ENCODE measurements around the gene RHEBL1. TPM values are rescaled to one million over a fixed set of nuclear protein-coding genes. Genes with fewer than 3 reads are reported as not detected.
"Not testable (repeated sequence)": the region's sequence is repeated elsewhere in the genome, so short reads cannot be mapped to it uniquely, and the experiment has no call there.

The RHEBL1 gene
- total RNA-seq, 1 experiment from 2014 or later, result 8.8 TPM

GRCh38 chr12:49066120-49066519 lies 3.7 kb downstream of the RHEBL1 start:
- no peaks in the 10 kb centered on the region for H3K27me3 ChIP-seq
- no peaks in the 10 kb centered on the region for H3K9me3 ChIP-seq (replicated peaks)
- H3K4me3 ChIP-seq, result no peak overlapping the region
- no peak for DNase-seq
- H3K27ac ChIP-seq, result no peak overlapping the region
- H3K4me1 ChIP-seq, result peaks cover 4% of the 10 kb centered on the region; the same call in 1 of the 2 replicates
- no peaks in the 10 kb centered on the region for H3K36me3 ChIP-seq

DNA sequence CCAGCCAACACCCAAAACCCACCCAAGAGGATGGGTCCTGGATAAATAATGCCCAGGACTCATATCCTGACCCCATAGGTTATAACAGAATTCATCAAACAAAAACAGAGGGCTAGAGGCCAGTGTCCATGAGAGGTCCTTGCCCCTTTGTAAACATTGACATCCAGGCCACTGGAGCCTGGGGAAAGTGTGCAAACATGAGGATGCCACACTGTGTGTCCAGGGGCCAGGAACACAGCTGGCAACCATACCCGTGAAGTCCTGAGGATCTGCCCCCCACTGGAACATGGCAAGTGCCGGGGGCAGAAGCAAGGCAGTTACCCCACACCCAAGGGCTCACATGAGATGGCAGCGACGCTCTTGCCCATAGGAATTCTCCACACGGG lies 5.0 kb downstream of the RHEBL1 start:
- Histone ChIP-seq H3K27me3 (no peaks in the 10 kb centered on the region), H3K4me1 (no peaks in the 10 kb centered on the region), H3K27ac (no peak overlapping the region), H3K4me3 (no peak overlapping the region), H3K36me3 (no peaks in the 10 kb centered on the region), H3K9me3 (replicated peaks) (no peaks in the 10 kb centered on the region)
- no peak for DNase-seq

- not testable (repeated sequence) for H3K36me3 ChIP-seq; H3K9me3 ChIP-seq (replicated peaks); H3K27me3 ChIP-seq; H3K27ac ChIP-seq; DNase-seq; H3K4me3 ChIP-seq
- peaks cover 15% of the 10 kb centered on the region for H3K4me1 ChIP-seq
Measured at GRCh38 chr12:49061916-49062315, 7.9 kb downstream of the RHEBL1 start.

DNA sequence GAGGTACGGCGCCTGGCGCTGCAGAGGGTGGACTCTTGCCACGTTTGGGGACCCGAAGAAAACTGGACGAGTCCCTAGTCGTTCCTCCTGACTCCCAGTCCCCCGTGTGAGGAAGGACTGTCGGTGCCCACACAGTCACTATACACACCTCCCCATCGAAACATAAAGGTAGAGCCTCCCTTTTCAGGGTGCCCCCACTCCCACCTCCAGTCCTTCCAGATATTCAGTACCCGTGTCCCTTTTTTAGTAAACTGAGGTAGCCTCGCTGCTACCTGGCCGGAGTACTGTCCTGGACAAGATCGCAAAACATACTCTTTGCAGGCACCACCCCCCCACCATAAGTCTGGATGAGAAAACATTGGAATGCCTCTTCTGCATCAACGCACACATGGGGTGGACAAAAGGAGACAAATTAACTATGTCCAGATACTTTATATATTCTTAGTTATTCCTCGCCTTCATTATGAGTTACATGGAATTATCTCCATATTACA lies 8.6 kb downstream of the RHEBL1 start:
- Histone ChIP-seq H3K27me3 (no peaks in the 10 kb centered on the region), H3K36me3 (no peaks in the 10 kb centered on the region), H3K9me3 (replicated peaks) (no peaks in the 10 kb centered on the region), H3K4me1 (peaks cover 22% of the 10 kb centered on the region), H3K4me3 (peak overlapping the region; percentile 95), H3K27ac (peak overlapping the region; percentile 94)
- no peak for DNase-seq

DNA sequence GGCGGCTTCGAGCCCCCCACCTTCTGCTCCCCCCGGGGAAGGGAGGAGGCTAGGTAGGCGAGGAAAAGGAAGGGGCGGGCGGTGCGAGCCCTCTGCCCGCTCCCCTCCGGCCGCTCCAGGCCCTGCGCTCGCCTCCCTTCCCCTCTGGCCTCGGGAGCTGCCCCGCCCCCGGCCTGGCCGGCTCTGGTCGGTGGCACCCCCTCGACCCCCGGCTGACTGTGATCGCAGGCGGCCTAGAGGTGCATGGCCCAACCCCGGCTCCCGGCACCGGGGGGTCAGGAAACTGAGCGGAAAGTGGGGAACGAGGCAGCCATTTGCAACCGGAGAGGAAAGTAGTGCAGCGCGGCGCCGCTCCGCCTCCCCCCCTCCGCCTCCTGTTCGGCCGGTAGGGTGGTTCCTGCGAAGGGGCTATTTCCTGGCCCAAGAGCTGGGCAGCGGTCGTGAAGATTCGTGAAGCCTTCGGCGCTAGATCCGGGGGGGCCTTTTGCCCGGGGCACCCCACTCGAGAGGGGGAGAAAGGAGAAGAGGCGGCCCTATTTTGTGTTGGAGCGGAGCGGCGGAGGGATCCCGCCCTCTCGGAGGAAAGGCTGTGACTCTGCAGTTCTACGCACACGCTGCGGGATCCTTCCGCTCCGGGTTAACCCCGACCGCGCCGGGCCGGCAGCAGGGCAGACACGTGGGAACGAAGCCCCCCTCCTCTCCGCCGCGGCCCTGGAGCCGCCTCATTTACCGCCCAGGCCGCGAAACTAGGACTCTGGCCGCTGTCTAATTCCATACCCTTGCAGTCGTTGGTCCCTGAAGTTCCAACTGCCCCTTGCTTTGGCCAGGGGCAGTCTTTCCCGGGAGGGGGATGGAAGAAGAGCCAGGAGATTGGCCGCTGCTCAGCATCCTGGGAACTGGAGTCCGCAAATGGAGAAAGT lies 9.3 kb downstream of the RHEBL1 start, which contains the start of gene KMT2D:
KMT2D (minus strand) TSS at position 558 of the 920 bp plus-strand sequence. CDS start 5,470 bp downstream, outside the sequence.
- DNase-seq, result peak; percentile 97
- H3K4me1 ChIP-seq, result peaks cover 23% of the 10 kb centered on the region
- H3K9me3 ChIP-seq (replicated peaks), result no peaks in the 10 kb centered on the region
- H3K27ac ChIP-seq, result peak within 1 kb of the TSS; percentile 94
- H3K4me3 ChIP-seq, result peak within 1 kb of the TSS; percentile 95
- H3K36me3 ChIP-seq, result peaks cover 4% of the 10 kb centered on the region
- H3K27me3 ChIP-seq, result no peaks in the 10 kb centered on the region

DNA sequence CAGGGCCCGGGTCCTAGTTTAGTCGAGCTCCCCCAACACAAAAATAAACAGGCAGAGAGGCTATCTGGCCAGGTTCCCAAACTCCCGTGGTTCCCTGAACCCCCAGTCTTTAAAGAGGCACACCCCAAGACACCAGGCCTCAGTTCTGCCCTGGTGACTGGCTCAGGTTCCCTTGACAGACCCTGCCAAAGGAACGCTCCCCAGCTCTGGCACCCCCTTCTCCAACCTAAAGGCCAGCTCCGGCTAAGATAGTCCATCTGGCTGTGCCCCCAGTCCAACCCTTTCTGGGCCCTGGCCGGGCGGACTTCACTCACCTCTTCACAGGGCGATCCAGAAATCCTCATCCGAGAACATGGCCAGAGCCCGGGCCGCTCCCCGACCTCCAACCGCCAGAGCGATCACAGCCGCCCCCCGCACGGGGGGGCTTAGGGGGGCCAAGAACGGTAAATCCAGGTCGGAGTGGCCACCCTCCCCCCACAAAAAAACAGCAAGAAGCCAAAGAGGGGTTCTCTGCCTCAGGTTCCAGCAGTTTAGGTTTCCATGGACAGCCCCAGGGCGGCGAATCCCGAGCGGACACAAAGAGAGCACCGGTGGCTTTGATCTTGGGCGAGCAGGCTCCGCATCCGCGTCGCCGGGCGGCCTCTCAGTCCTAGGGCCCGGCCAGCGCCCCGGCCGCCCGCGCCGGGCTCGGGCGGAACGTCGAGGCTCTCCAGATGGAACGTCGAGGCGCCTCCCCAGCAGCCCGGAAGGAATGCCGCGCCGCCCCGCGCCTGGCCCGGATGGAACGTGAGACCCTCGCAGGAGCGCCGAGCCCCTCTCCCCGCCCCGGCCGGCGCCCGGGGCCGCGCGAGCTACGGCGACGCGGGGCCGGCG lies 10.2 kb downstream of the RHEBL1 start:
- H3K4me3 ChIP-seq, result peak overlapping the region; percentile 95
- DNase-seq, result peak; percentile 41 to 50
- H3K4me1 ChIP-seq, result peaks cover 23% of the 10 kb centered on the region
- peak overlapping the region; percentile 94; the same call in 1 of the 2 replicates for H3K27ac ChIP-seq
- no peaks in the 10 kb centered on the region for H3K27me3 ChIP-seq
- H3K36me3 ChIP-seq, result peaks cover 13% of the 10 kb centered on the region
- no peaks in the 10 kb centered on the region for H3K9me3 ChIP-seq (replicated peaks)

GRCh38 chr12:49059045-49059298 lies 10.8 kb downstream of the RHEBL1 start:
- no peak overlapping the region for H3K27ac ChIP-seq

GRCh38 chr12:49058366-49059044 lies 11.3 kb downstream of the RHEBL1 start:
- Histone ChIP-seq H3K4me3 (peak overlapping the region; percentile 95), H3K27ac (no peak overlapping the region), H3K4me1 (peaks cover 23% of the 10 kb centered on the region), H3K27me3 (no peaks in the 10 kb centered on the region), H3K9me3 (replicated peaks) (no peaks in the 10 kb centered on the region), H3K36me3 (peaks cover 24% of the 10 kb centered on the region)
- DNase-seq, result peak in 1 of 2 experiments; percentile 55

More at GRCh38 chr12:49059045-49059298, 10.8 kb downstream of the RHEBL1 start:
- Histone ChIP-seq H3K36me3 (peaks cover 19% of the 10 kb centered on the region), H3K4me3 (peak overlapping the region; percentile 95), H3K4me1 (peaks cover 23% of the 10 kb centered on the region), H3K9me3 (replicated peaks) (no peaks in the 10 kb centered on the region), H3K27me3 (no peaks in the 10 kb centered on the region)
- DNase-seq, result no peak

GRCh38 chr12:49057888-49058287 lies 11.9 kb downstream of the RHEBL1 start:
- Histone ChIP-seq H3K4me1 (peaks cover 23% of the 10 kb centered on the region), H3K36me3 (peaks cover 29% of the 10 kb centered on the region), H3K9me3 (replicated peaks) (no peaks in the 10 kb centered on the region), H3K27ac (no peak overlapping the region), H3K27me3 (no peaks in the 10 kb centered on the region), H3K4me3 (peak overlapping the region; percentile 95)
- DNase-seq, result no peak

- Histone ChIP-seq H3K27ac (no peak overlapping the region), H3K9me3 (replicated peaks) (no peaks in the 10 kb centered on the region), H3K27me3 (no peaks in the 10 kb centered on the region), H3K4me3 (no peak overlapping the region), H3K4me1 (peaks cover 23% of the 10 kb centered on the region), H3K36me3 (peaks cover 45% of the 10 kb centered on the region)
- DNase-seq, result peak; percentile 54 to 67
Measured at GRCh38 chr12:49055978-49056754, 13.6 kb downstream of the RHEBL1 start.

- H3K36me3 ChIP-seq, result peaks cover 56% of the 10 kb centered on the region
- no peak overlapping the region for H3K27ac ChIP-seq
- no peaks in the 10 kb centered on the region for H3K9me3 ChIP-seq (replicated peaks)
- H3K4me1 ChIP-seq, result peaks cover 23% of the 10 kb centered on the region
- no peaks in the 10 kb centered on the region for H3K27me3 ChIP-seq
- no peak overlapping the region for H3K4me3 ChIP-seq
- no peak for DNase-seq
Measured at GRCh38 chr12:49055092-49055491, 14.7 kb downstream of the RHEBL1 start.

GRCh38 chr12:49054524-49054923 lies 15.3 kb downstream of the RHEBL1 start:
- Histone ChIP-seq H3K9me3 (replicated peaks) (no peaks in the 10 kb centered on the region), H3K27ac (no peak overlapping the region), H3K36me3 (peaks cover 61% of the 10 kb centered on the region), H3K4me1 (peaks cover 23% of the 10 kb centered on the region), H3K27me3 (no peaks in the 10 kb centered on the region), H3K4me3 (no peak overlapping the region)
- DNase-seq, result no peak

DNA sequence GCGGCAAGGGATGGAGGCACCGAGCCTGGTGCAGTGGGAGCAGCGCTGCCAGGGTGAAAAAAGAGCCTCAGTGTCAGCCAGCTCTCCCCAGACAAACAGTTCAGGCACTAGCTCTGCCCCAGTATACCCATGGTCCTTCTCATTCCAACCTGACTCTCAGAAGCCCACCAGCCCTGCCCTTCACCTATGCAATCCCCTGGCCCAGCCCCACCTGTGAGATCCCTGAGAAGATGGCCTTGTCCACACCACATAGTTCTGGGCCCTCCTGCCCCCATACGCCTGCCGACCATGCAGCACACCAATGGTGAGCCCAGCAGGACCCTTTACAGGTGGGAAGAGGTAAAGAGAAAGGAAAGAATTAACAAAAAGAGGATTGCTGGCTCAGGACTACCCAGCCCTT lies 15.7 kb downstream of the RHEBL1 start:
- Histone ChIP-seq H3K4me1 (peaks cover 23% of the 10 kb centered on the region), H3K27ac (no peak overlapping the region), H3K36me3 (peaks cover 66% of the 10 kb centered on the region), H3K4me3 (no peak overlapping the region), H3K9me3 (replicated peaks) (no peaks in the 10 kb centered on the region), H3K27me3 (no peaks in the 10 kb centered on the region)
- DNase-seq, result no peak
